ENCODE data around the gene UBE2D2. TPM values are rescaled to one million over a fixed set of nuclear protein-coding genes. Genes with fewer than 3 reads are reported as not detected.

UBE2D2 gene
- total RNA-seq, 4 donors from 2014 or later: 98.5 to 199 (median 131) TPM

DNA sequence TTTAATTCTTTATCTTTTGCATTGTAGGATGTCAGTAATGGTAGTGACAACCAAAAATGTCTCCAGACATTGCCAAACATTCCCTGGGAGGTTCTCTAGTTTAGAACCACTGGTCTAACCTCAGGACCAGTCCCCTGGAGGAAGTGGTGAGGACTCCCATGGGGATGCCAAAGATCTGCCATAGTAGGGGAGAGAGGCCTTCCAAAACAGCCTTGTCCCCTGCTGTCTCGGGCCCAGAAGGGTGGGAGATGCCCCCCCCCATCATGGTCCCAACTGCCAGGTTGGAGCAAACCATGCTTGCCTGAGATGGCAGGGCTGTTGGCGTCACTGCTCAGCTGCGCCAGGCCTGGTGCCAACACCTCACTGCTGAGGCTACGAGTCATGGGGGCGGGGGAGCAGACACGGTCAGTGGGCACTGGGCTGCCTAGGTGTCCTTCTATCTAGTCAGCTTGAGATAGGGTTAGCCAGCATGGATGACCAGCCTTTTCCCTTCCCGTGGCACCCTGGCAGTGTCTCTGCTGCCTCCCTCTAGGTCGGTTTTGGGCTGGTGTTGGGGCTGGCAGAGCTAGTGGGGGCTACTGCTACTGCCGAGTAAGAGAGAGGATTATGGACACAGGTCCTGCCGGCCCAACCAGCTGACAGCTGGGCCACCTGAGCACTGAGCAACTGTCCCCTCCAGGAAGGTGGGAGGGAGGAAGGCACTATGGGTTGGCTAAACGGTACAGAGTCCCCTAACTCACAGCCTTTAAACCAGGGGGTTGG, 78.7 kb downstream of the UBE2D2 start:
- Histone ChIP-seq H3K9me3 (no peaks in the 10 kb centered on the region), H3K27ac (peak overlapping the region; percentile 96 to 99 (median 98)), H3K4me1 (peaks cover 79 to 80% of the 10 kb centered on the region in 2 donors), H3K4me3 (peak overlapping the region in 2 of 4 donors; percentile 17 to 19), H3K36me3 (no peaks in the 10 kb centered on the region), H3K27me3 (no peaks in the 10 kb centered on the region)
- TF ChIP-seq, protein P1, sequence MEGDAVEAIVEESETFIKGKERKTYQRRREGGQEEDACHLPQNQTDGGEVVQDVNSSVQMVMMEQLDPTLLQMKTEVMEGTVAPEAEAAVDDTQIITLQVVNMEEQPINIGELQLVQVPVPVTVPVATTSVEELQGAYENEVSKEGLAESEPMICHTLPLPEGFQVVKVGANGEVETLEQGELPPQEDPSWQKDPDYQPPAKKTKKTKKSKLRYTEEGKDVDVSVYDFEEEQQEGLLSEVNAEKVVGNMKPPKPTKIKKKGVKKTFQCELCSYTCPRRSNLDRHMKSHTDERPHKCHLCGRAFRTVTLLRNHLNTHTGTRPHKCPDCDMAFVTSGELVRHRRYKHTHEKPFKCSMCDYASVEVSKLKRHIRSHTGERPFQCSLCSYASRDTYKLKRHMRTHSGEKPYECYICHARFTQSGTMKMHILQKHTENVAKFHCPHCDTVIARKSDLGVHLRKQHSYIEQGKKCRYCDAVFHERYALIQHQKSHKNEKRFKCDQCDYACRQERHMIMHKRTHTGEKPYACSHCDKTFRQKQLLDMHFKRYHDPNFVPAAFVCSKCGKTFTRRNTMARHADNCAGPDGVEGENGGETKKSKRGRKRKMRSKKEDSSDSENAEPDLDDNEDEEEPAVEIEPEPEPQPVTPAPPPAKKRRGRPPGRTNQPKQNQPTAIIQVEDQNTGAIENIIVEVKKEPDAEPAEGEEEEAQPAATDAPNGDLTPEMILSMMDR (IDR thresholded peaks at IDR 0.05 in 4 of 5, conservative IDR thresholded peaks at IDR 0.05 in 1 of 5): no peak
- TF ChIP-seq POLR2A (IDR thresholded peaks at IDR 0.05): peak; percentile 42 to 45
- in situ Hi-C loops (cut with MboI; ENCODE audit: low sequenced_read_pairs in 4 of 4): loop anchor here in 1 of 4 donors (10.0 kb wide), 1 partner anchor 55 kb away; no protein-coding TSS in a partner anchor
- peak; percentile 15 to 36 for ATAC-seq
- peak; percentile 67 to 89 for DNase-seq
- intact Hi-C loops (cut with DNase I; ENCODE audit: low total_unique reads): loop anchor here (5.0 to 10.0 kb wide), 2 partner anchors 108 to 535 kb away; partner anchors contain the start of gene CYSTM1

DNA sequence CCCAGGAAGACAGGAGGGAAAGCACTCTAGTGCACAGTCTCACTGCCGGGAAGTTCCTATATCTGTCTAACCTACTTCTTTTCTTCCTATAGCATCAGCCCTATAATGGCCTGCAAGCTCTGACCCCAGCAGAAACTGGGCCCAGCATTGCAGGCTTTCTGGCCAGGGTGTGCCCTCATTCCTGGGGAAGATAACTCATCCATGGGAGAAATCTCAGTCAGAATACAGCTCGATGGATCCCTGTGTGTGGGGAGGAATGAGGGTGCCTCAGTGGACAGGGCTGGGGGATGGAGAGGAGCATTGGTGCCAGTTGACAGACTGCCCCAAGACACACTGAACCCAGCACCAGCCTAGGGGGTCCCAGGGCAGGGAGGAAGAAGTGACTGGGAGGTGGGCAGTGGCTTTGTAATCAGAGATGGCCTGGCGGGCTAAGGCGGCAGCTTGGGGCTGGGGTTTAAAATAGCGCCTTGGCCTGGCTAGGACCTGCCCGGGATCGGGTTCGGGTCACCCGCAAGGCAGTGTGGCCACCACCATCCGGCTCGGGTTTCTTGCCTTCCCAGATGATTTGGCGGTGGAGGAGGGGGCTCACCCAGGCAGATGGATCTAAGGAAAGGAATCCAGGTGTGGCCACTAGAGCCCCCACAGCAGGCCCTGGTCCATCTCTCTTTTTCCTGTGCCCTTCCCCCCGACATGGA, 79.4 kb downstream of the UBE2D2 start:
- peaks cover 75 to 80% of the 10 kb centered on the region in 2 donors for H3K4me1 ChIP-seq
- in situ Hi-C loops (cut with MboI; ENCODE audit: low sequenced_read_pairs in 4 of 4) (no loop called here), intact Hi-C loops (cut with DNase I; ENCODE audit: low total_unique reads) (no loop called here)
- TF ChIP-seq, protein P1 (IDR thresholded peaks at IDR 0.05 in 4 of 5, conservative IDR thresholded peaks at IDR 0.05 in 1 of 5): no peak
- no peak for TF ChIP-seq POLR2A (IDR thresholded peaks at IDR 0.05)
- peak overlapping the region in 2 of 4 donors; percentile 15 to 17 for H3K4me3 ChIP-seq
- H3K36me3 ChIP-seq: no peaks in the 10 kb centered on the region
- peak overlapping the region; percentile 96 to 99 (median 98) for H3K27ac ChIP-seq
- DNase-seq (peak; percentile 76 to 91), ATAC-seq (peak; percentile 13 to 32)
- H3K27me3 ChIP-seq: no peaks in the 10 kb centered on the region
- no peaks in the 10 kb centered on the region for H3K9me3 ChIP-seq

DNA sequence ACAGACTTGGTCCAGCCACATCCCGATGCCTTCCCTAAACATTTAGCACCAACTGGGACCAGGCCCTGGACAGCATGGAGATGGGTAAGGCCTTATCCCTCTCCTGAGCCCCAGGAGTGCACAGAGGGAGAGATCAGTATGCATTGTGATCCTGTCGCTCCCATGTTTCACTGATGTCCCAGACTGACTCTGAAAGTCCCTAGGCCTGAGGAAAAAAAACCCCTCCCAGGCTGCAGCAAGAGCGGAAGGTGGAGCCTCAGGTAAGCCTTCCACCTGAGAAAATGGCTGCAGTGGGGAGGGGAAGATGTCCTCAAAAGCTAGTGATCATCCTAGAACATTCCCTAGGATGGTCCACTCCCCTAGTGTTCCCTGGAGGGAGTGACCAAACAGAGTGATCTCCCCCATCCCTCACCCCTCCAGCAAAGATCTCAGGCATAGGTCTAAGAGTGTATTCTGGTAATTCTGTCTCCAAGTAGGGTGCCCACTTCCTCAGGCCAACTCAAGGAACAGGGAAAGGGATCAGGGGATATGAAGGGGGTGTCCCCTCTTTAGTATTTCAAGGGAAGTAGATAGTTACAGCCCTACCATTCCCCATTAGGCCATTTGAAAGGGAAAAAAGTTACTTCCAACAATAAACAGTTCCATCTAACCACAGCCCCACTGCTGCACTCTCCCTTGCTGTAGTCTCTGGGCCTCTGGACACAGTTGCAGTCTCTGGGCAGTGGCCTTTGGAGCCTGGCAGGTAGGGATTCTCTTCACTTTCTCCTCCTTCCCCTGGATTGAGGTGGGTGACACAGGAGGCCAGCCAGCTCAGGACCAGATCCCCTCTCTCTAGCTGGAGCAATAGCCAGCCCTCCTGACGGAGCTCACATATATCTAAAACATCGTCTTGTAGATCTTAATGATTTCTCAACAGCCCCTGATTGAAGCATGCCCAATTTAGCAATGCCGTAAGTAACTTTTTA, 80.3 kb downstream of the UBE2D2 start:
- TF ChIP-seq, protein P1 (IDR thresholded peaks at IDR 0.05 in 4 of 5, conservative IDR thresholded peaks at IDR 0.05 in 1 of 5): peak in 2 of 5 experiments; percentile 11 to 15
- TF ChIP-seq POLR2A (IDR thresholded peaks at IDR 0.05): no peak
- Histone ChIP-seq H3K27me3 (no peaks in the 10 kb centered on the region), H3K4me3 (no peak overlapping the region), H3K27ac (peak overlapping the region; percentile 96 to 99 (median 98)), H3K4me1 (peaks cover 66 to 73% of the 10 kb centered on the region in 2 donors), H3K36me3 (no peaks in the 10 kb centered on the region), H3K9me3 (no peaks in the 10 kb centered on the region)
- intact Hi-C loops (cut with DNase I; ENCODE audit: low total_unique reads) (no loop called here), in situ Hi-C loops (cut with MboI; ENCODE audit: low sequenced_read_pairs in 4 of 4) (no loop called here)
- ATAC-seq (no peak), DNase-seq (no peak)

DNA sequence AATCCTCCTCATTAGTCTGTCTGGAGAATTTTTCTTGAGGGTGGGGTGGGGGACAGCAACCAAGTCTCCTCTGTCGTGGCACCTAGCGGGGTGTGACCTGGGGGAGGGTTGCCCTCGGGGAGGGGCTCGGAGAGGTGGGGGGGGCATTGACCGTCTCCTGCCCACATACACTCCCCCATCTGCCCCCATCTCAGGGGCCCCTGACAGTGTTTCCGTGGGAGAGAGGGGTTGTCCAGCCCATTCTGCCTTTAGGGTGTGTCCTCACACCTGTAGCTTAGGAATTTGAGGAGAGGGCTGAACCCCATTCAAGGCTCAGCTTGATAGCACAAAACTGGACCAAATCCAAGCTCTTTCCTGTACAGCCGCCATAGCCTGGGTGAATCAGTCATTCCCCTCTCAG, 81.1 kb downstream of the UBE2D2 start:
- in situ Hi-C loops (cut with MboI; ENCODE audit: low sequenced_read_pairs in 4 of 4) (no loop called here), intact Hi-C loops (cut with DNase I; ENCODE audit: low total_unique reads) (no loop called here)
- no peaks in the 10 kb centered on the region for H3K27me3 ChIP-seq
- peaks cover 62 to 69% of the 10 kb centered on the region in 2 donors for H3K4me1 ChIP-seq
- ATAC-seq (no peak), DNase-seq (no peak)
- H3K27ac ChIP-seq: peak overlapping the region; percentile 96 to 99 (median 98)
- no peaks in the 10 kb centered on the region for H3K9me3 ChIP-seq
- H3K36me3 ChIP-seq: no peaks in the 10 kb centered on the region
- no peak overlapping the region for H3K4me3 ChIP-seq
- no peak for TF ChIP-seq POLR2A (IDR thresholded peaks at IDR 0.05)
- TF ChIP-seq, protein P1 (IDR thresholded peaks at IDR 0.05 in 4 of 5, conservative IDR thresholded peaks at IDR 0.05 in 1 of 5): no peak

All from gastrocnemius medialis (tissue), 4 donors.